ENCODE data around the gene PCK2.

GRCh38 chr14:24067133-24068082 is 26.7 kb upstream of the PCK2 start:
- TF ChIP-seq CTCF (IDR thresholded peaks at IDR 0.05; ENCODE audit: low read depth, low read length): no peak
- no peak for TF ChIP-seq POLR2A (IDR thresholded peaks at IDR 0.05; ENCODE audit: extremely low read depth, insufficient read length)
- no peak for TF ChIP-seq MAX (IDR thresholded peaks at IDR 0.05; ENCODE audit: low read depth, low read length)
